Peyer's patch (tissue), 4 donors: ENCODE data around the gene HFM1. TPM values are rescaled to one million over a fixed set of nuclear protein-coding genes. Genes with fewer than 3 reads are reported as not detected.
"Not testable (repeated sequence)": the region's sequence is repeated elsewhere in the genome, so short reads cannot be mapped to it uniquely, and the experiment has no call there.

ENCODE experiments used
- DNase-seq, 3 donors: peaks; one replicate each; pipeline ENCODE4 v3.0.0-alpha.2; 2017 to 2019
- H3K27ac ChIP-seq, 4 donors: fragments of 200-600 bp; sonication (generic); one replicate each; pipeline ENCODE4 v1.5.1; 2016 to 2019
- H3K27me3 ChIP-seq, 2 donors: fragments of 200-600 bp; sonication (generic); one replicate each; pipeline ENCODE4 v1.5.1; 2019
- H3K36me3 ChIP-seq, 3 donors: fragments of 200-600 bp; sonication (generic); one replicate each; pipeline ENCODE4 v1.5.1; 2016 to 2019
- H3K4me1 ChIP-seq, 4 donors: fragments of 200-600 bp; sonication (generic); one replicate each; pipeline ENCODE4 v1.5.1; 2016 to 2019
- H3K4me3 ChIP-seq, 4 donors: fragments of 200-600 bp; sonication (generic); 1 replicate in 3 of 4; 2 replicates in 1 of 4; pipeline ENCODE4 v1.5.1; 2016 to 2019; ENCODE audit warnings: mild to moderate bottlenecking in 1 of 4
- H3K9me3 ChIP-seq, 4 donors: fragments of 200-600 bp; sonication (generic); one replicate each; pipeline ENCODE4 v1.5.1; 2016 to 2019; ENCODE audit warnings: mild to moderate bottlenecking in 1 of 4
- CTCF ChIP-seq, 6 experiments: fragments of 450-650 bp in 4 of 6; fragments of 200-600 bp in 2 of 6; sonication (generic) in 1 of 6; IDR thresholded peaks; one replicate each; pipeline ENCODE4 v1.5.1; 2017 to 2019; ENCODE audit warnings: antibody characterized with exemption in 6 of 6, mild to moderate bottlenecking in 3 of 6, moderate library complexity in 1 of 6
- POLR2A ChIP-seq, 2 donors: fragments of 450-650 bp; IDR thresholded peaks; one replicate each; pipeline ENCODE4 v1.5.1; 2017; ENCODE audit warnings: antibody characterized with exemption in 2 of 2, mild to moderate bottlenecking in 2 of 2, moderate library complexity in 2 of 2
- total RNA-seq, 4 donors: library from RNA; depleted of rRNA; stranded (reverse); fragments of >200 nt; gene quantifications; one replicate each; pipeline ENCODE4 v1.1.0, GENCODE V29; 2016

HFM1 gene
- total RNA-seq, 4 donors from 2014 or later, result not detected

DNA sequence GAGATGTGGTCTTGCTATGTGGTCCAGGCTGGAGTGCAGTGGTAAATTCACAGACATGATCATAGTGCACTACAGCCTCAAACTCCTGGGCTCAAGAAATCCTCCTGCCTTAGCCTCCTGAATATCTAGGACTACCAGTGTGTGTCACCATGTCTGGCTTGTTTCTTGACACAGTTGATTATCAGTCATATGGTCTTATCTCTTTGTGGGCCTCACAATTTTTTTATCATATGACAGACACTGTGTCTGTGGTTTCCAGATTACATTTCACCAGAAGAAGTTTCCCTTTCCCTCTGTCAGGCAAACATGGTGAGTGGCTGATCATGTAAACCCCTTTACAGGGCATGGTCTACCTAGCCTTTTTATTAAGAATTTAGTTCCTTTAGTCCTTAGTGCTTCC, 96.1 kb downstream of the HFM1 start:
- no peaks in the 10 kb centered on the region for H3K4me1 ChIP-seq
- H3K27me3 ChIP-seq, result no peaks in the 10 kb centered on the region
- no peak overlapping the region for H3K27ac ChIP-seq
- H3K4me3 ChIP-seq, result no peak overlapping the region
- DNase-seq, result no peak
- TF ChIP-seq CTCF (IDR thresholded peaks at IDR 0.05) (no peak), POLR2A (IDR thresholded peaks at IDR 0.05) (no peak)
- H3K9me3 ChIP-seq, result no peaks in the 10 kb centered on the region
- H3K36me3 ChIP-seq, result no peaks in the 10 kb centered on the region

- TF ChIP-seq CTCF (IDR thresholded peaks at IDR 0.05), result no peak
- no peak for TF ChIP-seq POLR2A (IDR thresholded peaks at IDR 0.05)
- Histone ChIP-seq H3K36me3 (no peaks in the 10 kb centered on the region), H3K27ac (no peak overlapping the region), H3K27me3 (no peaks in the 10 kb centered on the region), H3K9me3 (no peaks in the 10 kb centered on the region), H3K4me1 (no peaks in the 10 kb centered on the region), H3K4me3 (no peak overlapping the region)
- DNase-seq, result no peak
These were observed 96.7 kb downstream of the HFM1 start for GRCh38 chr1:91307784-91308409.

GRCh38 chr1:91303165-91303564, 101.5 kb downstream of the HFM1 start:
- H3K9me3 ChIP-seq, result no peaks in the 10 kb centered on the region
- no peak overlapping the region for H3K4me3 ChIP-seq
- TF ChIP-seq POLR2A (IDR thresholded peaks at IDR 0.05) (no peak), CTCF (IDR thresholded peaks at IDR 0.05) (no peak)

DNA sequence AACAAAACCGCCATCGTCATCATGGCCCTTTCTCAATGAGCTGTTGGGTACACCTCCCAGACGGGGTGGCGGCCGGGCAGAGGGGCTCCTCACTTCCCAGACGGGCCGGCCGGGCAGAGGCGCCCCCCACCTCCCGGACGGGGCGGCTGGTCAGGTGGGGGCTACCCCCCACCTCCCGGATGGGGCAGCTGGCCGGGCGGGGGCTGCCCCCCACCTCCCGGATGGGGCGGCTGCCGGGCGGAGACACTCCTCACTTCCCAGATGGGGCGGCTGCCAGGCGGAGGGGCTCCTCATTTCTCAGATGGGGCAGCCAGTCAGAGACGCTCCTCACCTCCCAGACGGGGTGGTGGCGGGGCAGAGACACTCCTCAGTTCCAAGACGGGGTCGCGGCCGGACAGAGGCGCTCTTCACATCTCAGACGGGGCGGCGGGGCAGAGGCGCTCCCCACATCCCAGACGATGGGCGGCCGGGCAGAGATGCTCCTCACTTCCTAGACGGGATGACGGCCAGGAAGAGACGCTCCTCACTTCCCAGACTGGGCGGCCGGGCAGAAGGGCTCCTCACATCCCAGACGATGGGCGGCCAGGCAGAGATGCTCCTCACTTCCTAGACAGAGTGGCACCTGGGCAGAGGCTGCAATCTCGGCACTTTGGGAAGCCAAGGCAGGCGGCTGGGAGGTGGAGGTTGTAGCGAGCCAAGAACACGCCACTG, 115.6 kb downstream of the HFM1 start:
- H3K27me3 ChIP-seq, H3K4me3 ChIP-seq, DNase-seq, H3K36me3 ChIP-seq, H3K9me3 ChIP-seq, H3K4me1 ChIP-seq, H3K27ac ChIP-seq: not testable (repeated sequence)

More at GRCh38 chr1:91303165-91303564, 101.5 kb downstream of the HFM1 start:
- Histone ChIP-seq H3K27ac (no peak overlapping the region), H3K27me3 (no peaks in the 10 kb centered on the region), H3K4me1 (no peaks in the 10 kb centered on the region), H3K36me3 (no peaks in the 10 kb centered on the region)
- DNase-seq, result no peak

GRCh38 chr1:91286962-91287317, 117.7 kb downstream of the HFM1 start:
- H3K27me3 ChIP-seq, DNase-seq: not testable (repeated sequence)

GRCh38 chr1:91286259-91286961, 118.2 kb downstream of the HFM1 start:
- not testable (repeated sequence) for H3K27me3 ChIP-seq, H3K27ac ChIP-seq, DNase-seq, H3K36me3 ChIP-seq, H3K4me1 ChIP-seq, H3K4me3 ChIP-seq, H3K9me3 ChIP-seq

More at GRCh38 chr1:91286962-91287317, 117.7 kb downstream of the HFM1 start:
- not testable (repeated sequence) for H3K9me3 ChIP-seq, H3K27ac ChIP-seq, H3K4me3 ChIP-seq, H3K4me1 ChIP-seq, H3K36me3 ChIP-seq

GRCh38 chr1:91283421-91283726, 121.3 kb downstream of the HFM1 start:
- Histone ChIP-seq H3K27me3 (no peaks in the 10 kb centered on the region), H3K27ac (no peak overlapping the region), H3K36me3 (no peaks in the 10 kb centered on the region), H3K4me1 (no peaks in the 10 kb centered on the region), H3K9me3 (no peaks in the 10 kb centered on the region), H3K4me3 (no peak overlapping the region)
- no peak for TF ChIP-seq CTCF (IDR thresholded peaks at IDR 0.05)
- TF ChIP-seq POLR2A (IDR thresholded peaks at IDR 0.05), result no peak
- DNase-seq, result no peak
